ENCODE measurements around the gene CFH. TPM values are rescaled to one million over a fixed set of nuclear protein-coding genes. Genes with fewer than 3 reads are reported as not detected.

CFH gene
- total RNA-seq, 1 experiment from 2014 or later, result 2.2 TPM

GRCh38 chr1:196734006-196734405 lies 82.2 kb downstream of the CFH start:
- no peaks in the 10 kb centered on the region for H3K4me1 ChIP-seq (ENCODE audit: insufficient read depth, low read length, poor library complexity, severe bottlenecking)
- H3K27me3 ChIP-seq (replicated peaks; ENCODE audit: insufficient read depth, low read depth, low read length, poor library complexity), result no peaks in the 10 kb centered on the region
- TF ChIP-seq CTCF (conservative IDR thresholded peaks at IDR 0.05; ENCODE audit: low read depth, low read length) (no peak), EZH2 (IDR thresholded peaks at IDR 0.05; ENCODE audit: borderline replicate concordance, low read depth, low read length, poor library complexity, severe bottlenecking) (no peak)
- H3K36me3 ChIP-seq (ENCODE audit: insufficient read depth, low read length, poor library complexity, severe bottlenecking), result no peaks in the 10 kb centered on the region
- peaks cover 9% of the 10 kb centered on the region for H3K9me3 ChIP-seq (ENCODE audit: low read depth, low read length, poor library complexity, severe bottlenecking)
- DNase-seq (ENCODE audit: low spot score), result no peak
- no peak overlapping the region for H3K4me3 ChIP-seq (ENCODE audit: low read depth, low read length, poor library complexity, severe bottlenecking)
- H3K27ac ChIP-seq (ENCODE audit: low read depth, low read length, poor library complexity, severe bottlenecking), result no peak overlapping the region
- ChIA-PET CTCF (no interaction called here), POLR2A (ENCODE audit: low non-redundant PET) (no interaction called here)
- no TSS peak for BruUV-seq (replicated peaks)
- intact Hi-C loops (cut with micrococcal nuclease; ENCODE audit: unreplicated experiment), result no loop called here

GRCh38 chr1:196734460-196734859 lies 82.6 kb downstream of the CFH start:
- BruUV-seq (replicated peaks), result no TSS peak
- intact Hi-C loops (cut with micrococcal nuclease; ENCODE audit: unreplicated experiment), result no loop called here
- no peak for TF ChIP-seq CTCF (conservative IDR thresholded peaks at IDR 0.05; ENCODE audit: low read depth, low read length)
- no peak for TF ChIP-seq EZH2 (IDR thresholded peaks at IDR 0.05; ENCODE audit: borderline replicate concordance, low read depth, low read length, poor library complexity, severe bottlenecking)
- Histone ChIP-seq H3K9me3 (ENCODE audit: low read depth, low read length, poor library complexity, severe bottlenecking) (peaks cover 12% of the 10 kb centered on the region), H3K4me3 (ENCODE audit: low read depth, low read length, poor library complexity, severe bottlenecking) (no peak overlapping the region), H3K27ac (ENCODE audit: low read depth, low read length, poor library complexity, severe bottlenecking) (no peak overlapping the region), H3K36me3 (ENCODE audit: insufficient read depth, low read length, poor library complexity, severe bottlenecking) (no peaks in the 10 kb centered on the region), H3K4me1 (ENCODE audit: insufficient read depth, low read length, poor library complexity, severe bottlenecking) (no peaks in the 10 kb centered on the region), H3K27me3 (replicated peaks; ENCODE audit: insufficient read depth, low read depth, low read length, poor library complexity) (no peaks in the 10 kb centered on the region)
- ChIA-PET CTCF (no interaction called here), POLR2A (ENCODE audit: low non-redundant PET) (no interaction called here)
- no peak for DNase-seq (ENCODE audit: low spot score)

- intact Hi-C loops (cut with micrococcal nuclease; ENCODE audit: unreplicated experiment), result no loop called here
- no peak for DNase-seq (ENCODE audit: low spot score)
- ChIA-PET CTCF (no interaction called here), POLR2A (ENCODE audit: low non-redundant PET) (no interaction called here)
- H3K27ac ChIP-seq (ENCODE audit: low read depth, low read length, poor library complexity, severe bottlenecking), result no peak overlapping the region
- BruUV-seq (replicated peaks), result no TSS peak
- no peaks in the 10 kb centered on the region for H3K4me1 ChIP-seq (ENCODE audit: insufficient read depth, low read length, poor library complexity, severe bottlenecking)
- peaks cover 12% of the 10 kb centered on the region for H3K9me3 ChIP-seq (ENCODE audit: low read depth, low read length, poor library complexity, severe bottlenecking)
- no peaks in the 10 kb centered on the region for H3K36me3 ChIP-seq (ENCODE audit: insufficient read depth, low read length, poor library complexity, severe bottlenecking)
- TF ChIP-seq CTCF (conservative IDR thresholded peaks at IDR 0.05; ENCODE audit: low read depth, low read length) (no peak), EZH2 (IDR thresholded peaks at IDR 0.05; ENCODE audit: borderline replicate concordance, low read depth, low read length, poor library complexity, severe bottlenecking) (no peak)
- no peak overlapping the region for H3K4me3 ChIP-seq (ENCODE audit: low read depth, low read length, poor library complexity, severe bottlenecking)
- no peaks in the 10 kb centered on the region for H3K27me3 ChIP-seq (replicated peaks; ENCODE audit: insufficient read depth, low read depth, low read length, poor library complexity)
Measured at GRCh38 chr1:196738730-196739129, 86.9 kb downstream of the CFH start.

Data from A673 (cell line).